ENCODE data around the gene RELA. TPM values are rescaled to one million over a fixed set of nuclear protein-coding genes. Genes with fewer than 3 reads are reported as not detected.

The RELA gene
- total and polyA plus RNA-seq, 2 experiments from 2014 or later, result 18.5 to 22.8 TPM

- TF ChIP-seq, protein P1, sequence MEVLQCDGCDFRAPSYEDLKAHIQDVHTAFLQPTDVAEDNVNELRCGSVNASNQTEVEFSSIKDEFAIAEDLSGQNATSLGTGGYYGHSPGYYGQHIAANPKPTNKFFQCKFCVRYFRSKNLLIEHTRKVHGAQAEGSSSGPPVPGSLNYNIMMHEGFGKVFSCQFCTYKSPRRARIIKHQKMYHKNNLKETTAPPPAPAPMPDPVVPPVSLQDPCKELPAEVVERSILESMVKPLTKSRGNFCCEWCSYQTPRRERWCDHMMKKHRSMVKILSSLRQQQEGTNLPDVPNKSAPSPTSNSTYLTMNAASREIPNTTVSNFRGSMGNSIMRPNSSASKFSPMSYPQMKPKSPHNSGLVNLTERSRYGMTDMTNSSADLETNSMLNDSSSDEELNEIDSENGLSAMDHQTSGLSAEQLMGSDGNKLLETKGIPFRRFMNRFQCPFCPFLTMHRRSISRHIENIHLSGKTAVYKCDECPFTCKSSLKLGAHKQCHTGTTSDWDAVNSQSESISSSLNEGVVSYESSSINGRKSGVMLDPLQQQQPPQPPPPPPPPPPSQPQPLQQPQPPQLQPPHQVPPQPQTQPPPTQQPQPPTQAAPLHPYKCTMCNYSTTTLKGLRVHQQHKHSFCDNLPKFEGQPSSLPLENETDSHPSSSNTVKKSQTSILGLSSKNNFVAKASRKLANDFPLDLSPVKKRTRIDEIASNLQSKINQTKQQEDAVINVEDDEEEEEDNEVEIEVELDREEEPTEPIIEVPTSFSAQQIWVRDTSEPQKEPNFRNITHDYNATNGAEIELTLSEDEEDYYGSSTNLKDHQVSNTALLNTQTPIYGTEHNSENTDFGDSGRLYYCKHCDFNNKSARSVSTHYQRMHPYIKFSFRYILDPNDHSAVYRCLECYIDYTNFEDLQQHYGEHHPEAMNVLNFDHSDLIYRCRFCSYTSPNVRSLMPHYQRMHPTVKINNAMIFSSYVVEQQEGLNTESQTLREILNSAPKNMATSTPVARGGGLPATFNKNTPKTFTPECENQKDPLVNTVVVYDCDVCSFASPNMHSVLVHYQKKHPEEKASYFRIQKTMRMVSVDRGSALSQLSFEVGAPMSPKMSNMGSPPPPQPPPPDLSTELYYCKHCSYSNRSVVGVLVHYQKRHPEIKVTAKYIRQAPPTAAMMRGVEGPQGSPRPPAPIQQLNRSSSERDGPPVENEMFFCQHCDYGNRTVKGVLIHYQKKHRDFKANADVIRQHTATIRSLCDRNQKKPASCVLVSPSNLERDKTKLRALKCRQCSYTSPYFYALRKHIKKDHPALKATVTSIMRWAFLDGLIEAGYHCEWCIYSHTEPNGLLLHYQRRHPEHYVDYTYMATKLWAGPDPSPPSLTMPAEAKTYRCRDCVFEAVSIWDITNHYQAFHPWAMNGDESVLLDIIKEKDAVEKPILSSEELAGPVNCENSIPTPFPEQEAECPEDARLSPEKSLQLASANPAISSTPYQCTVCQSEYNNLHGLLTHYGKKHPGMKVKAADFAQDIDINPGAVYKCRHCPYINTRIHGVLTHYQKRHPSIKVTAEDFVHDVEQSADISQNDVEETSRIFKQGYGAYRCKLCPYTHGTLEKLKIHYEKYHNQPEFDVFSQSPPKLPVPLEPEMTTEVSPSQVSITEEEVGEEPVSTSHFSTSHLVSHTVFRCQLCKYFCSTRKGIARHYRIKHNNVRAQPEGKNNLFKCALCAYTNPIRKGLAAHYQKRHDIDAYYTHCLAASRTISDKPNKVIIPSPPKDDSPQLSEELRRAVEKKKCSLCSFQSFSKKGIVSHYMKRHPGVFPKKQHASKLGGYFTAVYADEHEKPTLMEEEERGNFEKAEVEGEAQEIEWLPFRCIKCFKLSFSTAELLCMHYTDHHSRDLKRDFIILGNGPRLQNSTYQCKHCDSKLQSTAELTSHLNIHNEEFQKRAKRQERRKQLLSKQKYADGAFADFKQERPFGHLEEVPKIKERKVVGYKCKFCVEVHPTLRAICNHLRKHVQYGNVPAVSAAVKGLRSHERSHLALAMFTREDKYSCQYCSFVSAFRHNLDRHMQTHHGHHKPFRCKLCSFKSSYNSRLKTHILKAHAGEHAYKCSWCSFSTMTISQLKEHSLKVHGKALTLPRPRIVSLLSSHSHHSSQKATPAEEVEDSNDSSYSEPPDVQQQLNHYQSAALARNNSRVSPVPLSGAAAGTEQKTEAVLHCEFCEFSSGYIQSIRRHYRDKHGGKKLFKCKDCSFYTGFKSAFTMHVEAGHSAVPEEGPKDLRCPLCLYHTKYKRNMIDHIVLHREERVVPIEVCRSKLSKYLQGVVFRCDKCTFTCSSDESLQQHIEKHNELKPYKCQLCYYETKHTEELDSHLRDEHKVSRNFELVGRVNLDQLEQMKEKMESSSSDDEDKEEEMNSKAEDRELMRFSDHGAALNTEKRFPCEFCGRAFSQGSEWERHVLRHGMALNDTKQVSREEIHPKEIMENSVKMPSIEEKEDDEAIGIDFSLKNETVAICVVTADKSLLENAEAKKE (CRISPR knock-in tag; IDR thresholded peaks at IDR 0.05), result no peak
- TF ChIP-seq CREB1 (CRISPR knock-in tag; IDR thresholded peaks at IDR 0.05; ENCODE audit: low read depth), result no peak
- TF ChIP-seq POLR2AphosphoS5 (IDR thresholded peaks at IDR 0.05; ENCODE audit: low read depth), result no peak
- TF ChIP-seq, protein P2, sequence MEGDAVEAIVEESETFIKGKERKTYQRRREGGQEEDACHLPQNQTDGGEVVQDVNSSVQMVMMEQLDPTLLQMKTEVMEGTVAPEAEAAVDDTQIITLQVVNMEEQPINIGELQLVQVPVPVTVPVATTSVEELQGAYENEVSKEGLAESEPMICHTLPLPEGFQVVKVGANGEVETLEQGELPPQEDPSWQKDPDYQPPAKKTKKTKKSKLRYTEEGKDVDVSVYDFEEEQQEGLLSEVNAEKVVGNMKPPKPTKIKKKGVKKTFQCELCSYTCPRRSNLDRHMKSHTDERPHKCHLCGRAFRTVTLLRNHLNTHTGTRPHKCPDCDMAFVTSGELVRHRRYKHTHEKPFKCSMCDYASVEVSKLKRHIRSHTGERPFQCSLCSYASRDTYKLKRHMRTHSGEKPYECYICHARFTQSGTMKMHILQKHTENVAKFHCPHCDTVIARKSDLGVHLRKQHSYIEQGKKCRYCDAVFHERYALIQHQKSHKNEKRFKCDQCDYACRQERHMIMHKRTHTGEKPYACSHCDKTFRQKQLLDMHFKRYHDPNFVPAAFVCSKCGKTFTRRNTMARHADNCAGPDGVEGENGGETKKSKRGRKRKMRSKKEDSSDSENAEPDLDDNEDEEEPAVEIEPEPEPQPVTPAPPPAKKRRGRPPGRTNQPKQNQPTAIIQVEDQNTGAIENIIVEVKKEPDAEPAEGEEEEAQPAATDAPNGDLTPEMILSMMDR (conservative IDR thresholded peaks at IDR 0.05; ENCODE audit: low read depth in 2 of 2), result no peak
- TF ChIP-seq NANOG (IDR thresholded peaks at IDR 0.05; ENCODE audit: borderline replicate concordance), result no peak
- no peak for TF ChIP-seq ZNF331 (CRISPR knock-in tag; IDR thresholded peaks at IDR 0.05; ENCODE audit: low read depth)
- no peak for TF ChIP-seq ZNF114 (CRISPR knock-in tag; IDR thresholded peaks at IDR 0.05)
Observed at GRCh38 chr11:65672180-65672860, 9.6 kb upstream of the RELA start (continued).
